SK-N-SH treated with all-trans-retinoic acid at 6 μM for 48 hours (cell line): ENCODE data around the gene ORM1.

Experiments used
- ATAC-seq: fragments of 200-7000 bp; cut with Tn5 transposase; 3 replicates; pipeline ENCODE4 v1.9.1; 2020; ENCODE audit warnings: mild to moderate bottlenecking, moderate library complexity
- ARNTL ChIP-seq: fragments of 450-650 bp; formaldehyde crosslinking; IDR thresholded peaks from 2 replicates; pipeline ENCODE4 v1.5.0; 2020; ENCODE audit warnings: low read depth, mild to moderate bottlenecking, moderate library complexity, borderline replicate concordance
- BACH2 ChIP-seq: fragments of 250-450 bp; sonication (Bioruptor Pico); IDR thresholded peaks from 2 replicates; pipeline ENCODE4 v1.9.0; 2021; ENCODE audit warnings: mild to moderate bottlenecking, borderline replicate concordance
- CSDC2 ChIP-seq: fragments of 250-450 bp; sonication (Bioruptor Pico); IDR thresholded peaks from 2 replicates; pipeline ENCODE4 v1.5.0; 2020; ENCODE audit warnings: mild to moderate bottlenecking, moderate library complexity
- ESRRG ChIP-seq: fragments of 250-450 bp; sonication (Bioruptor Pico); IDR thresholded peaks from 2 replicates; pipeline ENCODE4 v1.6.1; 2021; ENCODE audit warnings: mild to moderate bottlenecking
- ISL1 ChIP-seq: fragments of 250-450 bp; sonication (Bioruptor Pico); IDR thresholded peaks from 2 replicates; pipeline ENCODE4 v2.1.2; 2022; ENCODE audit warnings: mild to moderate bottlenecking, moderate library complexity
- OSR1 ChIP-seq: fragments of 250-450 bp; sonication (Bioruptor Pico); IDR thresholded peaks from 2 replicates; pipeline ENCODE4 v1.8.0; 2022; ENCODE audit warnings: moderate library complexity, mild to moderate bottlenecking, inconsistent platforms
- RARB ChIP-seq: fragments of 250-450 bp; sonication (Bioruptor Pico); IDR thresholded peaks from 2 replicates; pipeline ENCODE4 v1.8.0; 2021; ENCODE audit warnings: mild to moderate bottlenecking, moderate library complexity
- SNAI2 ChIP-seq: fragments of 250-450 bp; sonication (Bioruptor Pico); IDR thresholded peaks from 2 replicates; pipeline ENCODE4 v1.5.0; 2020; ENCODE audit warnings: mild to moderate bottlenecking, moderate library complexity
- TCF4 ChIP-seq: fragments of 250-450 bp; sonication (Bioruptor Pico); IDR thresholded peaks from 2 replicates; pipeline ENCODE4 v1.8.0; 2021; ENCODE audit warnings: mild to moderate bottlenecking, moderate library complexity, borderline replicate concordance
- TOX ChIP-seq: fragments of 250-450 bp; sonication (Bioruptor Pico); IDR thresholded peaks from 2 replicates; pipeline ENCODE4 v1.8.0; 2021; ENCODE audit warnings: mild to moderate bottlenecking, moderate library complexity, borderline replicate concordance
- ZFP3 ChIP-seq: fragments of 250-450 bp; sonication (Bioruptor Pico); IDR thresholded peaks from 2 replicates; pipeline ENCODE4 v1.5.0; 2020; ENCODE audit warnings: mild to moderate bottlenecking, moderate library complexity
- ZFP30 ChIP-seq: fragments of 450-650 bp; formaldehyde crosslinking; IDR thresholded peaks from 2 replicates; pipeline ENCODE4 v1.5.0; 2022; ENCODE audit warnings: mild to moderate bottlenecking, moderate library complexity
- ZNF565 ChIP-seq: fragments of 450-650 bp; formaldehyde crosslinking; conservative IDR thresholded peaks from 2 replicates; pipeline ENCODE4 v1.5.0; 2020; ENCODE audit warnings: low read depth, mild to moderate bottlenecking, moderate library complexity
- ZNF70 ChIP-seq: fragments of 450-650 bp; formaldehyde crosslinking; IDR thresholded peaks from 2 replicates; pipeline ENCODE4 v1.5.0; 2020; ENCODE audit warnings: mild to moderate bottlenecking, moderate library complexity
- ZNF8 ChIP-seq: fragments of 450-650 bp; formaldehyde crosslinking; IDR thresholded peaks from 2 replicates; pipeline ENCODE4 v1.5.0; 2020; ENCODE audit warnings: mild to moderate bottlenecking, moderate library complexity
- TF ChIP-seq, protein P1 (sequence below): fragments of 250-450 bp; sonication (Bioruptor Pico); IDR thresholded peaks from 2 replicates; pipeline ENCODE4 v1.8.0; 2021; ENCODE audit warnings: low read depth, mild to moderate bottlenecking, moderate library complexity, borderline replicate concordance
- TF ChIP-seq, protein P2 (sequence below): fragments of 250-450 bp; sonication (Bioruptor Pico); IDR thresholded peaks from 2 replicates; pipeline ENCODE4 v1.5.0; 2020; ENCODE audit warnings: mild to moderate bottlenecking, moderate library complexity
- TF ChIP-seq, protein P3 (sequence below): fragments of 250-450 bp; sonication (Bioruptor Pico); IDR thresholded peaks from 2 replicates; pipeline ENCODE4 v1.5.1; 2021; ENCODE audit warnings: mild to moderate bottlenecking, moderate library complexity
- TF ChIP-seq, protein P4 (sequence below): fragments of 250-450 bp; sonication (Bioruptor Pico); IDR thresholded peaks from 2 replicates; pipeline ENCODE4 v1.5.1; 2020; ENCODE audit warnings: low read depth, mild to moderate bottlenecking, moderate library complexity

Gene ORM1

DNA sequence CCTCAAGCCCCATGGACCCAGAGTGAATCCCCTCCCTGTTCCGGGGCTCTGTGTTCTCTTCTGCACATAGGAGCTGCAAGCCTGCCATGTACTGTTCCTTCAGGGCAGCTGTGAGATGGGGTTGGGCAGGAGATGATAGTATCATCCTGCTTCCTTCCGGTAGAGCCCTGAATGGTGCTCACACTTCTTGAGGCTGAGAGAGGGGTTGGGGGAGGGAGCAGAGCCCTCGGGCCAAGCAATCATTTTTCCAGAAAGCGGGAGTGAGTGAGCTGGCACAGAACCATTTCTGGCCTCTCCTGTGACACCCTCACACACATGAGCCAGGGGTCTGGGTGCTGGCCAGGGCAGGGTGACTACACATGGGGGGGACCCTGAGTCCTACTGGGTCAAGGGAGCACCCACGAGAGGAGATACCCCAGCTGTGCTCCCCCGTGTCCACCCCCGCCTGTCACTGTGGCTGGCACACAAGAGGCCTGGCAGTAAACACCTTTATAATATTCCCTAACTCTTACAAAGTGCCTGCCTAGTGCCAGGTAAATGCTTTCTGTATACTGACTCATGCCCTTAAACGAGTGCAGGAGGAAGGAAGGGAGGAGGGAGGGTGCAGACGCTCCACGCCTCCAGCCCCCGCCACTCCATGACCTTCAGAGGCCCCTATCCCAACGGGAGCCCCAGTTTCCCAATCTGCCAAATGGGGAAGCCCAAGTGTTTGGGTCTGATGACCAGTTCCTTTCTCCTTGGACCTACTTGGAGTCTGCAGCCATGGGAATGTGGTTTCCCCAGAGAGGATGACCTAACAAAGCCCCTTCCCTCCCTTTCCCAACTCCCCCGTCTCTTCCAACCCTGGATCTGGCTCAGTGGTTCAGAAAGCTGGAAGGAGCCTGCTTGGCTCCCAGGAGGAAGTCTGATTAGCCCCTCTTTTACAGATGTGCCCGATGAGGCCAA lies 49.3 kb downstream of the ORM1 start:
- TF ChIP-seq, protein P1, sequence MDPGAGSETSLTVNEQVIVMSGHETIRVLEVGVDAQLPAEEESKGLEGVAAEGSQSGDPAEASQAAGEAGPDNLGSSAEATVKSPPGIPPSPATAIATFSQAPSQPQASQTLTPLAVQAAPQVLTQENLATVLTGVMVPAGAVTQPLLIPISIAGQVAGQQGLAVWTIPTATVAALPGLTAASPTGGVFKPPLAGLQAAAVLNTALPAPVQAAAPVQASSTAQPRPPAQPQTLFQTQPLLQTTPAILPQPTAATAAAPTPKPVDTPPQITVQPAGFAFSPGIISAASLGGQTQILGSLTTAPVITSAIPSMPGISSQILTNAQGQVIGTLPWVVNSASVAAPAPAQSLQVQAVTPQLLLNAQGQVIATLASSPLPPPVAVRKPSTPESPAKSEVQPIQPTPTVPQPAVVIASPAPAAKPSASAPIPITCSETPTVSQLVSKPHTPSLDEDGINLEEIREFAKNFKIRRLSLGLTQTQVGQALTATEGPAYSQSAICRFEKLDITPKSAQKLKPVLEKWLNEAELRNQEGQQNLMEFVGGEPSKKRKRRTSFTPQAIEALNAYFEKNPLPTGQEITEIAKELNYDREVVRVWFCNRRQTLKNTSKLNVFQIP (CRISPR knock-in tag) = no peak
- TF ChIP-seq ARNTL (CRISPR knock-in tag) = no peak
- no peak for TF ChIP-seq ESRRG (CRISPR knock-in tag)
- TF ChIP-seq, protein P2, sequence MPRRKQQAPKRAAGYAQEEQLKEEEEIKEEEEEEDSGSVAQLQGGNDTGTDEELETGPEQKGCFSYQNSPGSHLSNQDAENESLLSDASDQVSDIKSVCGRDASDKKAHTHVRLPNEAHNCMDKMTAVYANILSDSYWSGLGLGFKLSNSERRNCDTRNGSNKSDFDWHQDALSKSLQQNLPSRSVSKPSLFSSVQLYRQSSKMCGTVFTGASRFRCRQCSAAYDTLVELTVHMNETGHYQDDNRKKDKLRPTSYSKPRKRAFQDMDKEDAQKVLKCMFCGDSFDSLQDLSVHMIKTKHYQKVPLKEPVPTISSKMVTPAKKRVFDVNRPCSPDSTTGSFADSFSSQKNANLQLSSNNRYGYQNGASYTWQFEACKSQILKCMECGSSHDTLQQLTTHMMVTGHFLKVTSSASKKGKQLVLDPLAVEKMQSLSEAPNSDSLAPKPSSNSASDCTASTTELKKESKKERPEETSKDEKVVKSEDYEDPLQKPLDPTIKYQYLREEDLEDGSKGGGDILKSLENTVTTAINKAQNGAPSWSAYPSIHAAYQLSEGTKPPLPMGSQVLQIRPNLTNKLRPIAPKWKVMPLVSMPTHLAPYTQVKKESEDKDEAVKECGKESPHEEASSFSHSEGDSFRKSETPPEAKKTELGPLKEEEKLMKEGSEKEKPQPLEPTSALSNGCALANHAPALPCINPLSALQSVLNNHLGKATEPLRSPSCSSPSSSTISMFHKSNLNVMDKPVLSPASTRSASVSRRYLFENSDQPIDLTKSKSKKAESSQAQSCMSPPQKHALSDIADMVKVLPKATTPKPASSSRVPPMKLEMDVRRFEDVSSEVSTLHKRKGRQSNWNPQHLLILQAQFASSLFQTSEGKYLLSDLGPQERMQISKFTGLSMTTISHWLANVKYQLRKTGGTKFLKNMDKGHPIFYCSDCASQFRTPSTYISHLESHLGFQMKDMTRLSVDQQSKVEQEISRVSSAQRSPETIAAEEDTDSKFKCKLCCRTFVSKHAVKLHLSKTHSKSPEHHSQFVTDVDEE (CRISPR knock-in tag) = no peak
- ATAC-seq = peak; percentile 47

DNA sequence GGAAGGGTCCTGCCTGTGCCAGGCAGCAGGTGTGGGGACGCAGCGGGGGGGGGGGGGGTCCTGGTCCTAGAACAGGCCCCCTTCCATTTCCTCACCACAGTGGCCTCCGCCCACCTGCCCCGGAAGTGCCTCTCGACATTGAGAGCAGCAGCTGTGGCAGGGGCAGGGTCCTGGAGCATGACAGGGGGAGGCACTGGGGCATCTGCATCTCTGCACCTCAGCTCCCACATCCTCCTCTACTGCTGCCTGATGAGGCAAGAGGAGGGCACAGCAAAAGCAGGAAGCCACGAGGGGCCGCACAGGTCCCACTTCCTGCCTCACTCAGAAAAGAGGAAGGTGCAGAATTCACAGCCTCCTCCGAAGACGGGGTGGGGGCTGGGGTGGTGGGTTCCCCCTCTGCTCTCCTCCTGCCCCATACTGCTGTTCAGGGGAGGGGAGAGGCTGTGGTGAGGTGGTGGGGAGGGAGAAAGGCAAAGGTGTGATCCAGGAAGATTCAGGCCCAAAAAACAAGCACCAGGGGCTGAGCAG lies 50.1 kb downstream of the ORM1 start:
- ATAC-seq = no peak
- no peak for TF ChIP-seq ISL1 (CRISPR knock-in tag)
- TF ChIP-seq TOX (CRISPR knock-in tag) = no peak
- TF ChIP-seq ZNF565 (CRISPR knock-in tag) = no peak
- TF ChIP-seq, protein P2 (CRISPR knock-in tag) = no peak
- no peak for TF ChIP-seq RARB
- TF ChIP-seq, protein P3, sequence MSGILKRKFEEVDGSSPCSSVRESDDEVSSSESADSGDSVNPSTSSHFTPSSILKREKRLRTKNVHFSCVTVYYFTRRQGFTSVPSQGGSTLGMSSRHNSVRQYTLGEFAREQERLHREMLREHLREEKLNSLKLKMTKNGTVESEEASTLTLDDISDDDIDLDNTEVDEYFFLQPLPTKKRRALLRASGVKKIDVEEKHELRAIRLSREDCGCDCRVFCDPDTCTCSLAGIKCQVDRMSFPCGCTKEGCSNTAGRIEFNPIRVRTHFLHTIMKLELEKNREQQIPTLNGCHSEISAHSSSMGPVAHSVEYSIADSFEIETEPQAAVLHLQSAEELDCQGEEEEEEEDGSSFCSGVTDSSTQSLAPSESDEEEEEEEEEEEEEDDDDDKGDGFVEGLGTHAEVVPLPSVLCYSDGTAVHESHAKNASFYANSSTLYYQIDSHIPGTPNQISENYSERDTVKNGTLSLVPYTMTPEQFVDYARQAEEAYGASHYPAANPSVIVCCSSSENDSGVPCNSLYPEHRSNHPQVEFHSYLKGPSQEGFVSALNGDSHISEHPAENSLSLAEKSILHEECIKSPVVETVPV (CRISPR knock-in tag) = no peak
- no peak for TF ChIP-seq SNAI2 (CRISPR knock-in tag)
- TF ChIP-seq ZFP3 (CRISPR knock-in tag) = no peak
- no peak for TF ChIP-seq TCF4 (CRISPR knock-in tag)
- TF ChIP-seq OSR1 (CRISPR knock-in tag) = no peak
- TF ChIP-seq, all 23 proteins: peak for 0

DNA sequence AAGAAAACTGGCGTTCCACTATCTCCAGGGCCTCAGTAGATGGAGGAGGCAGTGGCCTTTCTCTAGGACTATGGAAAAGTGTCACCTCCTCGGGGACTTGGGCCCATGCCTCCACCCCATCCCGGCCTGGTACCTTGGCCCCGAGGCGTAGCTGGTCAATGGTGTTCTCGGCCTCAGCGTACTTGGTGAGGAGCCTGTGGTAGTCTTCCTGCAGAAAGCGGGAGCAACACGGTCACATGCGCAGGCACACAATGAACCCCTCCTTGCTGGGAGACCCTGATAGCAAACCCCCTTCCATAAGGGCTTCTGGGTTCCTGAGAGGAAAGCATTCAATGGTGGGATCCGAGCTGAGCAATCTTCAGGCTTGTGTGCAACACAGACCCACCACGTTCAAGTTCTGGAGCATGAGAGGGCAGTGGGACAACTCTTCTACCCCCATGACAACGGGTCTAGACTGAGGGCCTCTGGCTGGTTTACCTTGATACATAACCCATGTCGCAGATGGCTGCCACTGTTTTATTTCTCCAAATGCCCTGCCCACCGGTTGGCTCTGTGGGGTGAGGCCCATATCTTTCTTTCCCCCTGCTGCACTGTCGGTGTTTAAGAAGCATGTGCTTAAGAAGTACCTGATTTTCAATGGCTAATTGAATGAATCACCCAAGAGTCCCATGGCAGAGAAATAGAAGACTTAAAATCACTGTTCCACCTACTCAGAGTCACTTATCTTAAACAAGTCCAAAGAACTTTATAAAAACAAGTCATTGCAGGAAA lies 51.2 kb downstream of the ORM1 start:
- no peak for ATAC-seq
- TF ChIP-seq ESRRG (CRISPR knock-in tag) (no peak), TOX (CRISPR knock-in tag) (no peak), ZNF70 (CRISPR knock-in tag) (no peak), ISL1 (CRISPR knock-in tag) (no peak), CSDC2 (CRISPR knock-in tag) (no peak), ARNTL (CRISPR knock-in tag) (no peak), ZFP30 (no peak), BACH2 (CRISPR knock-in tag) (no peak), ZNF8 (CRISPR knock-in tag) (no peak)
- TF ChIP-seq, protein P2 (CRISPR knock-in tag) = no peak
- TF ChIP-seq, protein P1 (CRISPR knock-in tag) = no peak
- TF ChIP-seq, protein P4, sequence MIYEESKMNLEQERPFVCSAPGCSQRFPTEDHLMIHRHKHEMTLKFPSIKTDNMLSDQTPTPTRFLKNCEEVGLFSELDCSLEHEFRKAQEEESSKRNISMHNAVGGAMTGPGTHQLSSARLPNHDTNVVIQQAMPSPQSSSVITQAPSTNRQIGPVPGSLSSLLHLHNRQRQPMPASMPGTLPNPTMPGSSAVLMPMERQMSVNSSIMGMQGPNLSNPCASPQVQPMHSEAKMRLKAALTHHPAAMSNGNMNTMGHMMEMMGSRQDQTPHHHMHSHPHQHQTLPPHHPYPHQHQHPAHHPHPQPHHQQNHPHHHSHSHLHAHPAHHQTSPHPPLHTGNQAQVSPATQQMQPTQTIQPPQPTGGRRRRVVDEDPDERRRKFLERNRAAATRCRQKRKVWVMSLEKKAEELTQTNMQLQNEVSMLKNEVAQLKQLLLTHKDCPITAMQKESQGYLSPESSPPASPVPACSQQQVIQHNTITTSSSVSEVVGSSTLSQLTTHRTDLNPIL (CRISPR knock-in tag) = no peak
